ENCODE measurements around the gene EPGN. TPM values are rescaled to one million over a fixed set of nuclear protein-coding genes. Genes with fewer than 3 reads are reported as not detected.

Gene EPGN
- total and polyA plus RNA-seq, 2 donors (not counting 1 experiment from before 2014, with no cell fraction given): 0.32 TPM; not detected in 1

DNA sequence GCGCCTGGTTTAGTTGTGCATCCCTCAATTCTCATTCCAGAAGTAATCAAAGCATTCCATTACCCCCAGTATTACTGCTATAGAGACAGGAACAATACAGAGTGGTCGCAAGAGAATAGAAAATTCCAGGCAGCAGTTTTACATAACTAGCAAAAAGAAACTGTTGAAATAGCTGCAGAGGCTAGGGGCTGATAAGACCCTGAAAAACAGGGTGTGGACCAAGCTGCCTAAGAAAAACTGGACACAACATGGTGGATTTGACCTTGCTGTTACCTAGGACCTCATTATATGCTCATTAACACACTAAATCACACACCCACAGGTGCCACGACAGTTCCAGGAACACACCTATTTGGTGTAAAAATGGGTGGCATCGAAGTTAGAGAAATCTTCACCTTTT is 15.4 kb downstream of the EPGN start:
- no peak overlapping the region for H3K27ac ChIP-seq (ENCODE audit: low read length in 2 of 2)
- no peaks in the 10 kb centered on the region for H3K9me3 ChIP-seq (ENCODE audit: control extremely low read depth in 1 of 3, control insufficient read depth in 2 of 3, insufficient read depth in 1 of 3, low read length in 2 of 3)
- TF ChIP-seq, protein P1, sequence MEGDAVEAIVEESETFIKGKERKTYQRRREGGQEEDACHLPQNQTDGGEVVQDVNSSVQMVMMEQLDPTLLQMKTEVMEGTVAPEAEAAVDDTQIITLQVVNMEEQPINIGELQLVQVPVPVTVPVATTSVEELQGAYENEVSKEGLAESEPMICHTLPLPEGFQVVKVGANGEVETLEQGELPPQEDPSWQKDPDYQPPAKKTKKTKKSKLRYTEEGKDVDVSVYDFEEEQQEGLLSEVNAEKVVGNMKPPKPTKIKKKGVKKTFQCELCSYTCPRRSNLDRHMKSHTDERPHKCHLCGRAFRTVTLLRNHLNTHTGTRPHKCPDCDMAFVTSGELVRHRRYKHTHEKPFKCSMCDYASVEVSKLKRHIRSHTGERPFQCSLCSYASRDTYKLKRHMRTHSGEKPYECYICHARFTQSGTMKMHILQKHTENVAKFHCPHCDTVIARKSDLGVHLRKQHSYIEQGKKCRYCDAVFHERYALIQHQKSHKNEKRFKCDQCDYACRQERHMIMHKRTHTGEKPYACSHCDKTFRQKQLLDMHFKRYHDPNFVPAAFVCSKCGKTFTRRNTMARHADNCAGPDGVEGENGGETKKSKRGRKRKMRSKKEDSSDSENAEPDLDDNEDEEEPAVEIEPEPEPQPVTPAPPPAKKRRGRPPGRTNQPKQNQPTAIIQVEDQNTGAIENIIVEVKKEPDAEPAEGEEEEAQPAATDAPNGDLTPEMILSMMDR (IDR thresholded peaks at IDR 0.05): no peak
- TF ChIP-seq EZH2 (IDR thresholded peaks at IDR 0.05; ENCODE audit: borderline replicate concordance, insufficient read depth, low read depth, low read length, poor library complexity, severe bottlenecking): no peak
- no peak overlapping the region for H3K4me3 Mint-ChIP-seq
- no peak for DNase-seq
- peaks cover 32% of the 10 kb centered on the region for H3K27me3 Mint-ChIP-seq
- no peak for ATAC-seq (ENCODE audit: low read depth)
- intact Hi-C loops (cut with micrococcal nuclease): no loop called here
- H2AFZ ChIP-seq (ENCODE audit: insufficient read depth, low read depth, low read length, poor library complexity, severe bottlenecking): no peak overlapping the region
- H4K20me1 ChIP-seq (ENCODE audit: control insufficient read depth, insufficient read depth, low read length, poor library complexity, severe bottlenecking): no peaks in the 10 kb centered on the region
- H3K36me3 ChIP-seq (replicated peaks in 1 of 2; ENCODE audit: control extremely low read depth in 1 of 2, control insufficient read depth in 1 of 2, extremely low read depth in 1 of 2, insufficient read depth in 2 of 2, low read length in 1 of 2): no peaks in the 10 kb centered on the region
- no peak overlapping the region for H3K9ac ChIP-seq (ENCODE audit: low read length)
- H3K27ac Mint-ChIP-seq: no peak overlapping the region
- POLR2A ChIA-PET: no interaction called here
- no peak overlapping the region for H3K4me3 ChIP-seq (ENCODE audit: control extremely low read depth in 1 of 5, extremely low read depth in 1 of 5, insufficient read depth in 1 of 5, low read depth in 2 of 5, low read length in 4 of 5)
- 90% methylated on average over 2 of the region's 4 CpGs for WGBS (ENCODE audit: insufficient coverage)
- H3K4me2 ChIP-seq (replicated peaks; ENCODE audit: low read depth, low read length, poor library complexity, severe bottlenecking): no peak overlapping the region
- H3K9me3 Mint-ChIP-seq (ENCODE audit: insufficient read depth): no peaks in the 10 kb centered on the region
- H3K79me2 ChIP-seq (ENCODE audit: control insufficient read depth, insufficient read depth, low read length): no peaks in the 10 kb centered on the region
- no peaks in the 10 kb centered on the region for H3K4me1 ChIP-seq (ENCODE audit: control insufficient read depth in 2 of 2, insufficient read depth in 2 of 2, low read length in 2 of 2)
- H3K27me3 ChIP-seq (replicated peaks in 1 of 4; ENCODE audit: control extremely low read depth in 1 of 4, control insufficient read depth in 3 of 4, insufficient read depth in 4 of 4, low read length in 3 of 4): peaks cover 0 to 10% (median 8%) of the 10 kb centered on the region in 4 experiments
- CTCF ChIA-PET: interaction anchor here (1.2 kb wide), 1 partner anchor 208 kb away, joined by 3 read pairs; no protein-coding TSS in a partner anchor
- H3K4me1 Mint-ChIP-seq: no peaks in the 10 kb centered on the region

DNA sequence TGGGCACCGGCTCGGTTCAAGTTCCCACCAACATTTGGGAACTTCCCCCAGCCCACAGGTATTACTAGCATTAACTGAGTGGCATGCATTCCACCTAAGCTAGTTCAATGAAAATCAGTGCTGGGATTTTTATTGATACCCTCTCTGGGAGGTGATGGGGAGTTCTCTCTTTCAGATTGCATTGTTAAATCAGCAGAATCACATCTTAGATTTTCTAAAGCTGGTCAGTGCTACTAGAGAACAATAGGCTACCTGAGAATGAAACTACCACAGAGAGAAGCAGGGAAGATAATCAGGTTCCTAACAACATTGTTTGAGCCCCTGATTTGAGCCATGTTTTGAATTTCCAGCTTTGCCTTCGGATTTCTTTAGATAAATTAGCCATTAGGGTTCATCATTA is 16.0 kb downstream of the EPGN start:
- intact Hi-C loops (cut with micrococcal nuclease): no loop called here
- TF ChIP-seq, protein P1 (IDR thresholded peaks at IDR 0.05): no peak
- TF ChIP-seq EZH2 (IDR thresholded peaks at IDR 0.05; ENCODE audit: borderline replicate concordance, insufficient read depth, low read depth, low read length, poor library complexity, severe bottlenecking): no peak
- POLR2A ChIA-PET: no interaction called here
- H3K9me3 Mint-ChIP-seq (ENCODE audit: insufficient read depth): no peaks in the 10 kb centered on the region
- no peaks in the 10 kb centered on the region for H4K20me1 ChIP-seq (ENCODE audit: control insufficient read depth, insufficient read depth, low read length, poor library complexity, severe bottlenecking)
- no peak overlapping the region for H3K4me3 Mint-ChIP-seq
- CTCF ChIA-PET: interaction anchor here (1.2 kb wide), 1 partner anchor 207 kb away, joined by 3 read pairs; no protein-coding TSS in a partner anchor
- H3K27ac ChIP-seq (ENCODE audit: low read length in 2 of 2): no peak overlapping the region
- WGBS (ENCODE audit: insufficient coverage): no CpG with 5 or more reads among the region's 3 CpGs
- H3K27me3 ChIP-seq (replicated peaks in 1 of 4; ENCODE audit: control extremely low read depth in 1 of 4, control insufficient read depth in 3 of 4, insufficient read depth in 4 of 4, low read length in 3 of 4): peaks cover 0 to 10% (median 8%) of the 10 kb centered on the region in 4 experiments
- H3K36me3 ChIP-seq (replicated peaks in 1 of 2; ENCODE audit: control extremely low read depth in 1 of 2, control insufficient read depth in 1 of 2, extremely low read depth in 1 of 2, insufficient read depth in 2 of 2, low read length in 1 of 2): no peaks in the 10 kb centered on the region
- H3K4me1 Mint-ChIP-seq: no peaks in the 10 kb centered on the region
- ATAC-seq (ENCODE audit: low read depth): no peak
- H3K4me2 ChIP-seq (replicated peaks; ENCODE audit: low read depth, low read length, poor library complexity, severe bottlenecking): no peak overlapping the region
- H3K9ac ChIP-seq (ENCODE audit: low read length): no peak overlapping the region
- H3K4me1 ChIP-seq (ENCODE audit: control insufficient read depth in 2 of 2, insufficient read depth in 2 of 2, low read length in 2 of 2): no peaks in the 10 kb centered on the region
- H3K79me2 ChIP-seq (ENCODE audit: control insufficient read depth, insufficient read depth, low read length): no peaks in the 10 kb centered on the region
- no peak overlapping the region for H3K27ac Mint-ChIP-seq
- H3K4me3 ChIP-seq (ENCODE audit: control extremely low read depth in 1 of 5, extremely low read depth in 1 of 5, insufficient read depth in 1 of 5, low read depth in 2 of 5, low read length in 4 of 5): no peak overlapping the region
- no peak for DNase-seq
- no peak overlapping the region for H2AFZ ChIP-seq (ENCODE audit: insufficient read depth, low read depth, low read length, poor library complexity, severe bottlenecking)
- no peaks in the 10 kb centered on the region for H3K9me3 ChIP-seq (ENCODE audit: control extremely low read depth in 1 of 3, control insufficient read depth in 2 of 3, insufficient read depth in 1 of 3, low read length in 2 of 3)
- peaks cover 38% of the 10 kb centered on the region for H3K27me3 Mint-ChIP-seq

All from B cell (primary cell).